ENCODE data around the gene DHX15.

- TF ChIP-seq ELF4 (CRISPR knock-in tag; IDR thresholded peaks at IDR 0.05; ENCODE audit: borderline replicate concordance) (no peak), EP300 (IDR thresholded peaks at IDR 0.05; ENCODE audit: low read depth in 2 of 2, low read length in 2 of 2) (no peak), EP300 (CRISPR knock-in tag; IDR thresholded peaks at IDR 0.05; ENCODE audit: borderline replicate concordance) (no peak), ZNF232 (CRISPR knock-in tag; IDR thresholded peaks at IDR 0.05; ENCODE audit: borderline replicate concordance) (no peak), ZBTB26 (CRISPR knock-in tag; IDR thresholded peaks at IDR 0.05; ENCODE audit: borderline replicate concordance) (no peak), RAD21 (CRISPR knock-in tag; IDR thresholded peaks at IDR 0.05) (no peak), ZNF17 (CRISPR knock-in tag; IDR thresholded peaks at IDR 0.05) (no peak), ZNF160 (CRISPR knock-in tag; IDR thresholded peaks at IDR 0.05) (no peak), SIX1 (CRISPR knock-in tag; IDR thresholded peaks at IDR 0.05; ENCODE audit: borderline replicate concordance) (no peak), TARDBP (CRISPR knock-in tag; IDR thresholded peaks at IDR 0.05) (no peak), ESRRA (CRISPR knock-in tag; IDR thresholded peaks at IDR 0.05; ENCODE audit: low read depth) (no peak), GABPA (IDR thresholded peaks at IDR 0.05; ENCODE audit: low read depth, low read length) (no peak), GABPA (CRISPR knock-in tag; IDR thresholded peaks at IDR 0.05; ENCODE audit: low read depth) (no peak)
- TF ChIP-seq, protein P1, sequence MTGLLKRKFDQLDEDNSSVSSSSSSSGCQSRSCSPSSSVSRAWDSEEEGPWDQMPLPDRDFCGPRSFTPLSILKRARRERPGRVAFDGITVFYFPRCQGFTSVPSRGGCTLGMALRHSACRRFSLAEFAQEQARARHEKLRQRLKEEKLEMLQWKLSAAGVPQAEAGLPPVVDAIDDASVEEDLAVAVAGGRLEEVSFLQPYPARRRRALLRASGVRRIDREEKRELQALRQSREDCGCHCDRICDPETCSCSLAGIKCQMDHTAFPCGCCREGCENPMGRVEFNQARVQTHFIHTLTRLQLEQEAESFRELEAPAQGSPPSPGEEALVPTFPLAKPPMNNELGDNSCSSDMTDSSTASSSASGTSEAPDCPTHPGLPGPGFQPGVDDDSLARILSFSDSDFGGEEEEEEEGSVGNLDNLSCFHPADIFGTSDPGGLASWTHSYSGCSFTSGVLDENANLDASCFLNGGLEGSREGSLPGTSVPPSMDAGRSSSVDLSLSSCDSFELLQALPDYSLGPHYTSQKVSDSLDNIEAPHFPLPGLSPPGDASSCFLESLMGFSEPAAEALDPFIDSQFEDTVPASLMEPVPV (CRISPR knock-in tag; IDR thresholded peaks at IDR 0.05): no peak
- TF ChIP-seq, protein P2, sequence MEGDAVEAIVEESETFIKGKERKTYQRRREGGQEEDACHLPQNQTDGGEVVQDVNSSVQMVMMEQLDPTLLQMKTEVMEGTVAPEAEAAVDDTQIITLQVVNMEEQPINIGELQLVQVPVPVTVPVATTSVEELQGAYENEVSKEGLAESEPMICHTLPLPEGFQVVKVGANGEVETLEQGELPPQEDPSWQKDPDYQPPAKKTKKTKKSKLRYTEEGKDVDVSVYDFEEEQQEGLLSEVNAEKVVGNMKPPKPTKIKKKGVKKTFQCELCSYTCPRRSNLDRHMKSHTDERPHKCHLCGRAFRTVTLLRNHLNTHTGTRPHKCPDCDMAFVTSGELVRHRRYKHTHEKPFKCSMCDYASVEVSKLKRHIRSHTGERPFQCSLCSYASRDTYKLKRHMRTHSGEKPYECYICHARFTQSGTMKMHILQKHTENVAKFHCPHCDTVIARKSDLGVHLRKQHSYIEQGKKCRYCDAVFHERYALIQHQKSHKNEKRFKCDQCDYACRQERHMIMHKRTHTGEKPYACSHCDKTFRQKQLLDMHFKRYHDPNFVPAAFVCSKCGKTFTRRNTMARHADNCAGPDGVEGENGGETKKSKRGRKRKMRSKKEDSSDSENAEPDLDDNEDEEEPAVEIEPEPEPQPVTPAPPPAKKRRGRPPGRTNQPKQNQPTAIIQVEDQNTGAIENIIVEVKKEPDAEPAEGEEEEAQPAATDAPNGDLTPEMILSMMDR (CRISPR knock-in tag; IDR thresholded peaks at IDR 0.05): no peak
Observed at GRCh38 chr4:24599275-24599674, 14.9 kb upstream of the DHX15 start.

Data from HepG2 (cell line).